Stimulated activated CD8-positive, alpha-beta memory T cell treated with anti-CD3 and anti-CD28 coated beads, Interleukin-12 subunit alpha, Interleukin-12 subunit beta, amount 100 ng/mL, for 1 hour (primary cell): ENCODE data around the gene TMEM185B.
"Not testable (repeated sequence)": the region's sequence is repeated elsewhere in the genome, so short reads cannot be mapped to it uniquely, and the experiment has no call there.

Experiments used
- DNase-seq: peaks from one replicate; pipeline ENCODE4 v3.0.0-alpha.2; 2020; ENCODE audit warnings: low read depth

Gene TMEM185B

DNA sequence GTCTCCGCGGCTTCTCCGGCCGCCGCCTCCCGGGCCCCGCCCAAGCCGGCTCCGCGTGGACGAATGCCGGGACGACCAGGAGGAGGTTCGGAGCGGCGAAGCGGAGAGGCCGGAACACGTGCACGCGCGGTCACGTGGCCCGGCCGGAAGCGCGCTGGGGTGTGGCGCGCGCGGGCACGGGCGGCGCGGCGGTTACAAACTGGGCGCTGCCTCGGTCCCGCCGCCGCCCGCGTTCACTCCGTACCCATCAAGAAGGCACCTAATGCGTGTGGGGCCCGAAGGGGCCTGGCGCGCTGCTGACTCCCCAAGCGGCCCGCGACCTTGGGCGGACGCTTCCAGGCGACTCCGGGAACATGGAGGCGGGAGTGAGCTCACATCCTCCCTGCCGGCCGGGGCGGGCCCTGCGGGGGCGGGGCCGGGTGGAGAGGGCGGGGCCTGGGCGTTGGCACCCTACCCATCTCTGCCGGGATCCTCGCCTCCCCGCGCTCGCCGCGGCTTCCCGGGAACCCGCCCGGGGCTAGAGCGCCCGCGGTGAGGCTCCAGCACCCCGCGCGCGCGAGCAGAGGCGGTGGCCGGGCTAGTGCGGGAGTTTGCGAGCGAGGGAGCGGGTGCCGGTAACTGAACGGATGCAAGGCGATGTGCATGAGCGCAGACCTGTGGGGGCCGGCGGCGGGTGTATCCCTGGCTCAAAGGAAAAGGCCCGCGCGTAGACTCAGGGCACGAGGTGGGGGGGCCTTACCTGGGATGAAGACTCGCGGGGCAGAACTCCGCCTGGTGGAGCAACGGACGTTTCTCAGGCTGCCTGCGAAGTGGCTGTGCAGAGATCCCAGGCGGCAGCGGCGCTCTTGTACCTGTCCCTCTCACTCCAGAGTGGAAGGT is at the start of gene TMEM185B:
Gene TMEM185B (minus strand): TSS at position 367 of the 879 bp plus-strand sequence. CDS start 424 bp downstream, outside the sequence.
- peak; percentile 80 for DNase-seq

GRCh38 chr2:120271711-120272379 is 48.6 kb upstream of the TMEM185B start:
- DNase-seq: no peak

- no peak for DNase-seq
Observed at GRCh38 chr2:120269816-120270215, 46.6 kb upstream of the TMEM185B start.

GRCh38 chr2:120269076-120269744 is 46.0 kb upstream of the TMEM185B start:
- DNase-seq: no peak

DNA sequence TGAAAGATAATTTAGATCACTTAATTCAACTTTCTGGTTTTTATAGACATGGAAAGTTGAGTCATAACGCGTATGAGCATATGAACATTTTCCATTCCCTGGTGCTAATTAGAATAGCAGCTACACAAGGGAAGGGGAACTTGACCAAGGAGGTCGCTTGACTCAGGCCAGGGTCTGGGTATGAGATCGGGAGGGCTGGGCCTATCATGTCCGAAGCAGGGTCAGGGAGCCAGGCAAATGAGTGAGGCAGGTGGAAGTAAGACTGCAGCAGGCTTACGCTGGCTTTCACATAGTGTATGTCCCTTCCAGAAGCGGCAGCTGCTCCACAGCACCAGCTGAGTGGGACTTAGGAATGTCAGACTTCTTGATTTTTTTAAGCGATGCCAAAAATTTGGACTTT is 44.1 kb upstream of the TMEM185B start:
- no peak for DNase-seq

- DNase-seq: no peak
Observed at GRCh38 chr2:120265006-120265405, 41.8 kb upstream of the TMEM185B start.

GRCh38 chr2:120262761-120263428 is 39.7 kb upstream of the TMEM185B start:
- DNase-seq: no peak

- no peak for DNase-seq
Observed at GRCh38 chr2:120262150-120262549, 39.0 kb upstream of the TMEM185B start.

DNA sequence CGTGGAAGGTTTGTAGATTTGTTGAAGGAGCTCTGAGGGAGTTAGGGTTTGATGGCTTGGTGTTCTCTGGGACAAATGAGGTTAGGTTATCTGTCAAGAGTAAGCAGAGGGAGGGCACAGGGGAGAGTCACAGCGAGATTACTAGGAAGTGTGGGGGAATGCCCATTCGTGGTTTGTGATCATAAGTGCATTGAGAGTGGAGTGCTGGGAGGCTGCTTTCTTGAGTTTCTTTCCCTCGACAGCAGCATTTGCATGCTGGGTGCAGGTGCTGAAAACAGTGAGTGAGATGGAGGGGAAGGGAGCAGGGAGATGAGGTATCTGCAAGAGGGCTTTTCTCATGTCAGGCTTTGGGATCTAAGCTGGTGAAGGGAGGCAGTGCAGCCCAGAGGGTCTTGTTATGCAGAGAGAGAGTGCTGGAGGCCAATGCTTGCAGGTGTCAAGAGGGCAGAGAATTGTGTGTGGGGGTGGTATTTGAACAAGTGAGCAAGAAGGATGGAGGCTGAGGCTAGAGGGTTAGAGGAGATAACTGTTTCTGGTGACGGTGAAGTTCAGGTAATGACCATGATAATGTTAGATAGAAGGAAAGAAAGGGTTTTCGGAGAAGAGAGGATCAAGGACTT is 38.3 kb upstream of the TMEM185B start:
- no peak for DNase-seq

GRCh38 chr2:120260736-120261135 is 37.5 kb upstream of the TMEM185B start:
- DNase-seq: no peak

- DNase-seq: not testable (repeated sequence)
Observed at GRCh38 chr2:120259939-120260338, 36.7 kb upstream of the TMEM185B start.

- DNase-seq: no peak
Observed at GRCh38 chr2:120258196-120258595, 35.0 kb upstream of the TMEM185B start.

DNA sequence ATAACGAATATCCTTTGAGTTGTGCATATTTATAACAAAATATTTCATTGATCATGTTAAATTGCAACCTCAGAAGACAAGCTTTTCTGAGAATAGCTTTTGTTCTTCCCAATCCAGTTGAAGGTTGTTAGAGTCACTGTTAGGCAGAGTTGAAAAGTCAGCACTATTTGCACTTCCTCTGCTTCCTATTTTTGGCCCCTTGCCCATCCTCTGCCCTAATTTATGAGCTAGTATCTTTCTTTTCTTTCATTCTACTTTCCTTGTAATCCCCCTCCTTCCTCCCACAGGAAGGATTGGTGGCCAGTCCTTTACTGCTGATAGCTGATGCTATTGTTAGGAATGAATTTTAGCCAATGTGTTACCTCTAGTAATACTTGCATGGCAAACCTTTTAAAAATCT is 34.3 kb upstream of the TMEM185B start:
- DNase-seq: no peak

DNA sequence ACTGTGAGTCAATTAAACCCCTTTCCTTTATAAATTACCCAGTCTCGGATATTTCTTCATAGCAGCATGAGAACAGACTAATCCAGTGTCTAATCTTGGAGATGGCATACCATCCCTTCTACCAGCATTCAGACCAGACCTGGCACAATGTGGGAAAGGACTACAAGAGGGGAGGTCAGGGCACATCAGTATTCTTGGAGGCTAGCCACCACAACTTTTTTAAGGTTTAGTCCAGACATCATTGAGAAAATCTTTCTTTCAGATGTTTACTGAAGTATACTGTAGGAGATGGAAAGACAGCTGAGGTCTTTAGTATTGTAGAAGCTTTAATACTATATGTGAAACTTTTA is 33.4 kb upstream of the TMEM185B start:
- DNase-seq: no peak

DNA sequence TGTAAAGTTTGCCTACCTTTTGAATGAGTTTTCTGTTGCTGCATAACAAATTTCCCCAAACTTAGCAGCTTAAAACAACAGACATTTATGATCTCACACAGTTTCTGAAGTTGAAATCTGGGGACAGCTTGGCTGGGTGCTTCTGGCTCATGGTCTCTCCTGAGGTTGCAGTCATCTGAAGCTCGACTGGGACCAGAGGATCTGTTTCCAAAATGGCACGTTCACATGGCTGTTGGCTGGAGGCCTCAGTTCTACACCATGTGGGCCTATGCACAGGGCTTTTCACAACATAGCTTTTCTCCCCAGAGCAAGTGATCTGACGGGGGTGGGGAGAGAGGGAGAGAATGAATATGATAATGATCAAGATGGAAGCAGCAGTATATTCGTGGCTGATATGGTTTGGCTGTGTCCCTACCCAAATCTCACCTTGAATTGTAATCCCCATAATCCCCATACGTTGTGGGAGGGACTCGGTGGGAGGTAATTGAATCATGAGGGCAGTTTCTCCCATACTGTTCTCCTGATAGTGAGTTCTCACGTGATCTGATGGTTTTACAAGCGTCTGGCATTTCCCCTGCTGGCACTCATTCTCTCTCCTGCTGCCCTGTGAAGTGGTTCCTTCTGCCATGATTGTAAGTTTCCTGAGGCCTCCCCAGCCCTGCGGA is 32.9 kb upstream of the TMEM185B start:
- no peak for DNase-seq

DNA sequence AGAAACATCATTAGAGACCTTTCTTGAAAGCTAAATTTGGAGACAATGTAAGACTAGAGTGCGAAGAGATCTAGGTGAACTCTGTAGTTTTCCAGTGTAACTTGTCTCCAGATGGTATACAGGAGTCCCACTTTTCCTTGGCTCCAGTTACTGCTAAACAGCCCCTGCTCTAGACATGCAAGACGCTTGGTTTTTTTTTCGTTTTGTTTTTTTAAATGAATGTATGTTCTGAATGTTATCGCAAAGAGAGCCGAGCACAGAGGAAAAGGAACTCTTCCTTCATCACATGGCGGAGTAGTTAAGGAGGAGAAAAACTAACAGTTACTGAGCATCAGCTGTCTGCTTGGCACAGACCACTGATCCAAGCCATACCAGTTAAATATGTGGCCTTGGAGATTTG is 31.9 kb upstream of the TMEM185B start:
- DNase-seq: no peak

DNA sequence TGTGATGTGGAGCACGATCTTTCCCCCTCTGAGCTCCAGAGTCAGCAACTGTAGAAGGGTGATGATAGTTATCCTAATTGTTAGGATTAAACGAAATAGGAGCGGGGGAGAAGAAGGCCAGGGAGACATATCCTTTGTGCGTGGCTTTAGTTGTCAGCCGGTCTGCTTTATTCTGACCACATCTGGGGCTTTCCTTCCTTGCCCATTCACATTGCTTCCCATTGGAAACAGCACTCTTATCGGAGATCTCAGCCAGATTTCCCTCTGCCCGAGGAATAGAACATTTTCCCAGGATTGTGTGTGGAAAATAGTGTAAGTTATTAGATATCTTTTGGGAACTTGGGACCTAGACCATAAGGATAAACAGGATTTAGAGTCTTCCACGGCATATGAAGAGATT is 31.0 kb upstream of the TMEM185B start:
- no peak for DNase-seq

DNA sequence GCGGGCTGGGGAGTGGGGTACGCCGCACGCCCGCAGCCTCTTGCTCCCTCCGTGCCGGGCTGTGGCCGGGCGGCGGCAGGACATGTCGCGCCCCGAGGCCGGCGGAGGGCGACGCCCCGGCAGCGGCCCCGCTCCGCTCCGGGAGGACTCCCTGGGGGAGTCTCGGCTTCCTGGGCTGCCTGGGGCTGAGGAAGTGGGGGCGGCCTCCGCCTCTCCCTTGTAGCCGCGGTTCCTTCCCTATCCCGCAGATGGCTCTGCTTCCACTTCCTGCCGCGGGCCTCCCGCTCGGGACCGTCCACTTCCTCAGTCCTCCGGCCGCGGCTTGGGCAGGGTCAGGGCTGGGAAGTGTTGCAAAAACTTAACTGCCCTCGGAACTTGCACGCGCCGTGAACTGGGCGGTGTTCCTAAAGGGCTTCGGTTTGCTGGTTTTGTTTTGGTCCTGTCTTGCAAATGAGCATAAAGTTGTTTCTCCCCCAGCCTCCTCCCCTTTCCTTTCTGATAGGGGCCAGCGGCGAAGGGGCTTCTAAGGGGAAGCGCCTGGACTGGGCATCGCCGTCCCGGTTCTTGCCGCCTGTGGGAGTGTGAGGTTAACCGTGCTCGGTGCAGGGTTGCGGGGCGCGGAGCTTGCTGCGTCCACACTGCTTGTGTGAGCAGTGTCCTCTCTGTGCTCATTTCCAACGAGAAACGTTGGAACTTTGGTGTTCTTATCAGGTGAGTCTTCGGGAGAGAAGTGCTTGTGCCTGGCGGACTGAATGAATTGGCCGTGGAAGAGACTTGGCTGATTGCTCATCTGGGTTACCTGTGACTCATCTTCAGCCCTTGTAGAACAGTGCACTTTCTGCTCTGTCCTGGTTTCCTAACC is 30.1 kb upstream of the TMEM185B start:
- no peak for DNase-seq

DNA sequence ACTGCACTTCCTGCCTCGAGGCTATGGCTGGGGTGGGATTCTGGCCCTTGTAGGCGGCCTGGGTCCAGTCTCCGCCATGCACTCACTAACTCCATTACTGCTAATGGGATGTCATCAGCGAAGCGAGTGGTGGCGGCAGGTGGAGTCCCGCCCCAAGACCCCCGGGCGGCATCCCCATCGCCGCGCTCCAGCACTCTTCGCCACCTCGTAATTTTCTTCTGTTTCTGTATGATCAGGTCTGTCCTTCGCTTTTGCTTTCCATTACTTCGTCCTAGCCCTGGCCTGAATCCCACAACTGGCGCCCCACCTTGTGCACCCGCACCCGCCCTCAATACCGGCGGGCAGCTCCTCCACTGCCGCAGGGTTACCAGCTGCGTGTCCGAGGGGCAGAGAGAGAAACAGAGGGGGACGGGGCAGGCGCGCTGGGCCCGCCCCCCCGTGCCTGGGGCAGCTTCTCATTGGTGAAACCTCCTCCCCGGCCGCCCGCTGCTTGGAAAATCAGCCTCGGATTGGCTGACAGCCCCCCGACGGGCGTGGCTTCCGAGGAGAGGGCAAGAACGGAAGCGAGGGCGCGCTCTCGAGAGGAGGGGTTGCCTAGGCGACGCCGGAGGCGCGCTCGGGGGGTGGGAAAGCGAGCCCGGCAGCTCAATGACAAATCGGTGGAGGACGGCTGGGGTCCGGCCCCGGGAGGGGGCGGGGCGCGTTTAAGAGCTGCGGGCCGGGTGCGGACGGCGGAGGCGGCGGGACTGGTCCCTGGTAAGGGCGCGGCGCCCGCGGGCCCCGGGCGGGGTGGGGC is 29.2 kb upstream of the TMEM185B start, which contains the start of gene RALB:
Gene RALB (plus strand): TSS at position 628 of the 796 bp plus-strand sequence. CDS start 25,813 bp downstream, outside the sequence.
- DNase-seq: peak; percentile 97
